Astrocyte (in vitro differentiated cells and primary cell): ENCODE measurements around the gene ZMIZ1. TPM values are rescaled to one million over a fixed set of nuclear protein-coding genes. Genes with fewer than 3 reads are reported as not detected.

Source experiments
- DNase-seq: peaks from one replicate; pipeline ENCODE4 v3.0.0-alpha.2; 2010; ENCODE audit warnings: low read depth
- FAIRE-seq: peaks from 2 replicates; lab custom pipeline; 2011; peaks lifted over from hg19 to GRCh38; lab: Jason Lieb, UNC
- H2AFZ ChIP-seq: 2 replicates; pipeline ENCODE4 v1.6.0; 2012; ENCODE audit warnings: low read depth, low read length, inconsistent platforms
- H3K27ac ChIP-seq: 2 replicates; pipeline ENCODE4 v1.5.1; 2011; ENCODE audit warnings: low read depth, low read length, inconsistent platforms
- H3K27me3 ChIP-seq: 2 replicates; pipeline ENCODE4 v1.6.0; 2011; ENCODE audit warnings: low read length, inconsistent platforms; ENCODE audit not compliant: insufficient read depth
- H3K36me3 ChIP-seq: 2 replicates; pipeline ENCODE4 v1.5.1; 2011; ENCODE audit warnings: low read length, inconsistent platforms; ENCODE audit not compliant: insufficient read depth
- H3K4me1 ChIP-seq: 2 replicates; pipeline ENCODE4 v1.5.1; 2011; ENCODE audit warnings: low read length, inconsistent platforms; ENCODE audit not compliant: insufficient read depth
- H3K4me2 ChIP-seq: 2 replicates; pipeline ENCODE4 v1.6.0; 2012; ENCODE audit warnings: low read length, inconsistent platforms
- H3K4me3 ChIP-seq: 2 replicates; pipeline ENCODE4 v1.5.1; 2011; ENCODE audit warnings: low read depth, mild to moderate bottlenecking, low read length, inconsistent platforms; ENCODE audit not compliant: insufficient read depth
- H3K79me2 ChIP-seq: 2 replicates; pipeline ENCODE4 v1.6.0; 2012; ENCODE audit warnings: mild to moderate bottlenecking, low read length, inconsistent platforms; ENCODE audit not compliant: insufficient read depth
- H3K9ac ChIP-seq: 2 replicates; pipeline ENCODE4 v1.6.0; 2012; ENCODE audit warnings: mild to moderate bottlenecking, low read length, inconsistent platforms
- H3K9me3 ChIP-seq: 2 replicates; pipeline ENCODE4 v1.5.1; 2012; ENCODE audit warnings: low read depth, mild to moderate bottlenecking, low read length, inconsistent platforms; ENCODE audit not compliant: insufficient read depth
- H4K20me1 ChIP-seq: 2 replicates; pipeline ENCODE4 v1.6.0; 2012; ENCODE audit warnings: low read length, inconsistent platforms; ENCODE audit not compliant: insufficient read depth
- H3K27ac Mint-ChIP-seq: one replicate; pipeline ENCODE4 v1.8.0; 2021; ENCODE audit warnings: mild to moderate bottlenecking, mixed read lengths; ENCODE audit not compliant: unreplicated experiment
- H3K27me3 Mint-ChIP-seq: one replicate; pipeline ENCODE4 v1.8.0; 2021; ENCODE audit warnings: low read depth, mixed read lengths; ENCODE audit not compliant: unreplicated experiment
- H3K36me3 Mint-ChIP-seq: one replicate; pipeline ENCODE4 v1.8.0; 2021; ENCODE audit warnings: low read depth, mixed read lengths; ENCODE audit not compliant: unreplicated experiment
- H3K4me1 Mint-ChIP-seq: one replicate; pipeline ENCODE4 v1.8.0; 2021; ENCODE audit warnings: low read depth, mixed read lengths; ENCODE audit not compliant: unreplicated experiment
- H3K4me3 Mint-ChIP-seq: one replicate; pipeline ENCODE4 v1.8.0; 2021; ENCODE audit warnings: mild to moderate bottlenecking, moderate library complexity, mixed read lengths; ENCODE audit not compliant: unreplicated experiment
- H3K9me3 Mint-ChIP-seq: one replicate; pipeline ENCODE4 v1.8.0; 2021; ENCODE audit warnings: mild to moderate bottlenecking, mixed read lengths; ENCODE audit not compliant: unreplicated experiment
- CTCF ChIP-seq: IDR thresholded peaks from 2 replicates; pipeline ENCODE4 v1.5.1; 2011; ENCODE audit warnings: low read depth, mild to moderate bottlenecking, inconsistent platforms, low read length, moderate library complexity; ENCODE audit not compliant: insufficient read depth
- EZH2 ChIP-seq: IDR thresholded peaks from 2 replicates; pipeline ENCODE4 v1.6.1; 2012; ENCODE audit warnings: mild to moderate bottlenecking, low read length, inconsistent platforms; ENCODE audit not compliant: insufficient read depth
- total RNA-seq: library from RNA; stranded (reverse); gene quantifications from 2 replicates; pipeline ENCODE4 v1.2.1, GENCODE V29; 2021

Gene ZMIZ1
- total RNA-seq, 1 donor from 2014 or later, result 45.5 TPM

GRCh38 chr10:79119306-79119705 is 50.5 kb downstream of the ZMIZ1 start:
- Mint-ChIP-seq H3K4me1 (peaks cover 35% of the 10 kb centered on the region), H3K27ac (no peak overlapping the region), H3K27me3 (no peaks in the 10 kb centered on the region), H3K4me3 (no peak overlapping the region), H3K36me3 (peaks cover 23% of the 10 kb centered on the region), H3K9me3 (no peaks in the 10 kb centered on the region)
- peaks cover 100% of the 10 kb centered on the region for H4K20me1 ChIP-seq
- H3K27me3 ChIP-seq, result no peaks in the 10 kb centered on the region
- H3K9me3 ChIP-seq, result no peaks in the 10 kb centered on the region
- TF ChIP-seq CTCF, result no peak
- H3K9ac ChIP-seq, result no peak overlapping the region
- H3K79me2 ChIP-seq, result peaks cover 100% of the 10 kb centered on the region
- peaks cover 25% of the 10 kb centered on the region for H3K4me1 ChIP-seq
- no peak overlapping the region for H3K27ac ChIP-seq
- no peak overlapping the region for H2AFZ ChIP-seq
- DNase-seq (no peak), FAIRE-seq (no peak)
- H3K36me3 ChIP-seq, result peaks cover 28% of the 10 kb centered on the region
- H3K4me2 ChIP-seq, result no peak overlapping the region
- H3K4me3 ChIP-seq, result no peak overlapping the region

- Histone ChIP-seq H3K9me3 (no peaks in the 10 kb centered on the region), H3K9ac (no peak overlapping the region), H3K4me1 (peaks cover 44% of the 10 kb centered on the region), H4K20me1 (peaks cover 100% of the 10 kb centered on the region), H3K27ac (no peak overlapping the region), H3K36me3 (peaks cover 39% of the 10 kb centered on the region), H3K27me3 (no peaks in the 10 kb centered on the region), H3K79me2 (peaks cover 95% of the 10 kb centered on the region), H3K4me2 (peak overlapping the region; percentile 13), H2AFZ (no peak overlapping the region), H3K4me3 (no peak overlapping the region)
- no peak overlapping the region for H3K27ac Mint-ChIP-seq
- H3K9me3 Mint-ChIP-seq, result no peaks in the 10 kb centered on the region
- peak; percentile 59 for DNase-seq
- H3K36me3 Mint-ChIP-seq, result peaks cover 18% of the 10 kb centered on the region
- FAIRE-seq, result no peak
- peaks cover 16% of the 10 kb centered on the region for H3K4me1 Mint-ChIP-seq
- TF ChIP-seq CTCF (no peak), EZH2 (no peak)
- H3K27me3 Mint-ChIP-seq, result no peaks in the 10 kb centered on the region
- H3K4me3 Mint-ChIP-seq, result no peak overlapping the region
Observed at GRCh38 chr10:79123547-79123963, 54.8 kb downstream of the ZMIZ1 start.

GRCh38 chr10:79124066-79124465 is 55.3 kb downstream of the ZMIZ1 start:
- FAIRE-seq, result no peak
- Histone ChIP-seq H4K20me1 (peaks cover 100% of the 10 kb centered on the region), H3K9me3 (no peaks in the 10 kb centered on the region), H3K4me2 (peak overlapping the region; percentile 13), H3K4me1 (peaks cover 49% of the 10 kb centered on the region), H2AFZ (no peak overlapping the region), H3K27ac (no peak overlapping the region), H3K4me3 (no peak overlapping the region), H3K9ac (no peak overlapping the region), H3K79me2 (peaks cover 94% of the 10 kb centered on the region), H3K27me3 (no peaks in the 10 kb centered on the region), H3K36me3 (peaks cover 39% of the 10 kb centered on the region)
- Mint-ChIP-seq H3K4me3 (no peak overlapping the region), H3K27me3 (no peaks in the 10 kb centered on the region), H3K27ac (no peak overlapping the region), H3K9me3 (no peaks in the 10 kb centered on the region), H3K4me1 (peaks cover 21% of the 10 kb centered on the region), H3K36me3 (peaks cover 19% of the 10 kb centered on the region)
- no peak for TF ChIP-seq EZH2
- TF ChIP-seq CTCF, result no peak
- no peak for DNase-seq
